HG03520 (cell line): ENCODE results near the gene KIAA1614.

Experiments used
- ATAC-seq: cut with Tn5 transposase; IDR thresholded peaks from one replicate; pipeline ENCODE4 v1.9.1; 2021; ENCODE audit warnings: mild to moderate bottlenecking, moderate library complexity; ENCODE audit not compliant: unreplicated experiment

The KIAA1614 gene

GRCh38 chr1:180939073-180939710 is 26.5 kb downstream of the KIAA1614 start:
- no peak for ATAC-seq

- ATAC-seq, result no peak
Observed at GRCh38 chr1:180939711-180940103, 27.0 kb downstream of the KIAA1614 start.

- no peak for ATAC-seq
Observed at GRCh38 chr1:180940445-180940844, 27.7 kb downstream of the KIAA1614 start.

GRCh38 chr1:180941518-180942275 is 29.0 kb downstream of the KIAA1614 start:
- no peak for ATAC-seq

GRCh38 chr1:180945151-180945550 is 32.5 kb downstream of the KIAA1614 start:
- no peak for ATAC-seq

GRCh38 chr1:180945551-180945950 is 32.9 kb downstream of the KIAA1614 start:
- ATAC-seq, result no peak

- ATAC-seq, result no peak
Observed at GRCh38 chr1:180946056-180946455, 33.4 kb downstream of the KIAA1614 start.

- no peak for ATAC-seq
Observed at GRCh38 chr1:180946541-180947498, 34.1 kb downstream of the KIAA1614 start.

GRCh38 chr1:180947499-180947885 is 34.8 kb downstream of the KIAA1614 start:
- ATAC-seq, result no peak

GRCh38 chr1:180947901-180948640 is 35.4 kb downstream of the KIAA1614 start:
- ATAC-seq, result no peak

- no peak for ATAC-seq
Observed at GRCh38 chr1:180948641-180949615, 36.2 kb downstream of the KIAA1614 start.

GRCh38 chr1:180949616-180950000 is 36.9 kb downstream of the KIAA1614 start:
- no peak for ATAC-seq

- no peak for ATAC-seq
Observed at GRCh38 chr1:180950321-180950720, 37.6 kb downstream of the KIAA1614 start.

- ATAC-seq, result no peak
Observed at GRCh38 chr1:180951186-180951745, 38.6 kb downstream of the KIAA1614 start.

- ATAC-seq, result no peak
Observed at GRCh38 chr1:180951836-180952656, 39.3 kb downstream of the KIAA1614 start.

- ATAC-seq, result no peak
Observed at GRCh38 chr1:180952657-180953013, 39.9 kb downstream of the KIAA1614 start.

GRCh38 chr1:180953291-180954004 is 40.8 kb downstream of the KIAA1614 start:
- ATAC-seq, result peak; percentile 13
